H1 (cell line): ENCODE data around the gene KCNJ2. TPM values are rescaled to one million over a fixed set of nuclear protein-coding genes. Genes with fewer than 3 reads are reported as not detected.
A peak's percentile ranks its signal among the peaks of the same experiment; 100 is the strongest.

Experiments
- CTCF ChIA-PET: fragments of 300-600 bp; sonication (Branson Sonifier 250); formaldehyde crosslinking; loops from one replicate; lab custom pipeline; 2021; ENCODE audit not compliant: partially characterized antibody; lab: Charles Lee
- POLR2A ChIA-PET: fragments of 300-600 bp; sonication (Branson Sonifier 250); formaldehyde crosslinking; loops from one replicate; lab custom pipeline; 2021; ENCODE audit warnings: inconsistent platforms; ENCODE audit not compliant: partially characterized antibody; lab: Charles Lee
- DNase-seq, 2 experiments: peaks; one replicate each; pipeline versions ENCODE4 v3.0.0 to v3.0.0-alpha.2; 2010 to 2022; ENCODE audit warnings: low spot score in 2 of 2, low read depth in 1 of 2, mixed read lengths in 1 of 2
- FAIRE-seq: peaks from 2 replicates; lab custom pipeline; 2011; peaks lifted over from hg19 to GRCh38; lab: Jason Lieb, UNC
- H2AFZ ChIP-seq: 2 replicates; pipeline ENCODE4 v1.8.1; 2012; ENCODE audit warnings: low read length, inconsistent platforms
- H2AK5ac ChIP-seq: 2 replicates; pipeline ENCODE4 v1.6.1; 2013; ENCODE audit warnings: low read depth, low read length
- H2BK120ac ChIP-seq: replicated peaks from 2 replicates; pipeline ENCODE3; 2013; ENCODE audit warnings: low read depth, low read length, inconsistent platforms
- H2BK12ac ChIP-seq: 2 replicates; pipeline ENCODE4 v1.6.1; 2013; ENCODE audit warnings: low read depth, low read length
- H2BK15ac ChIP-seq: 2 replicates; pipeline ENCODE4 v1.6.1; 2013; ENCODE audit warnings: low read length
- H2BK20ac ChIP-seq: 2 replicates; pipeline ENCODE4 v1.6.1; 2013; ENCODE audit warnings: low read length
- H2BK5ac ChIP-seq: 2 replicates; pipeline ENCODE4 v1.6.1; 2013; ENCODE audit warnings: low read depth, low read length
- H3K14ac ChIP-seq: 2 replicates; pipeline ENCODE4 v1.6.1; 2013; ENCODE audit warnings: inconsistent platforms; ENCODE audit not compliant: insufficient read length
- H3K18ac ChIP-seq: 2 replicates; pipeline ENCODE4 v1.6.1; 2013; ENCODE audit warnings: low read length; ENCODE audit errors: extremely low read depth
- H3K23ac ChIP-seq: 2 replicates; pipeline ENCODE4 v1.6.1; 2013; ENCODE audit warnings: inconsistent platforms; ENCODE audit not compliant: insufficient read length
- H3K23me2 ChIP-seq: 2 replicates; pipeline ENCODE4 v1.6.1; 2013; ENCODE audit warnings: low read depth, low read length
- H3K27ac ChIP-seq: 2 replicates; pipeline ENCODE4 v1.6.1; 2011; ENCODE audit warnings: low read depth, low read length, inconsistent platforms
- H3K27me3 ChIP-seq, 4 experiments: replicated peaks in 1 of 4; 1 replicate in 1 of 4; 2 replicates in 3 of 4; pipeline versions ENCODE4 v1.6.1 to v1.8.1; 2011 to 2013; ENCODE audit warnings: low read length in 3 of 4, mild to moderate bottlenecking in 3 of 4, inconsistent platforms in 2 of 4, mixed read lengths in 2 of 4, moderate library complexity in 1 of 4; ENCODE audit not compliant: control insufficient read depth in 3 of 4, insufficient read depth in 3 of 4; ENCODE audit errors: extremely low read depth in 1 of 4
- H3K36me3 ChIP-seq, 4 experiments: 2 replicates each; pipeline versions ENCODE4 v1.6.1 to v1.8.1; 2011 to 2013; ENCODE audit warnings: mild to moderate bottlenecking in 4 of 4, low read length in 3 of 4, moderate library complexity in 2 of 4, control low read depth in 1 of 4, inconsistent platforms in 1 of 4; ENCODE audit not compliant: insufficient read depth in 4 of 4, control insufficient read depth in 2 of 4
- H3K4ac ChIP-seq: replicated peaks from 2 replicates; pipeline ENCODE3; 2013; ENCODE audit warnings: low read length, low read depth, mixed read lengths, inconsistent platforms; ENCODE audit not compliant: insufficient read length
- H3K4me1 ChIP-seq, 4 experiments: replicated peaks in 1 of 4; 1 replicate in 1 of 4; 2 replicates in 3 of 4; pipeline versions ENCODE4 v1.6.1 to v1.8.1; 2011 to 2013; ENCODE audit warnings: low read length in 3 of 4, inconsistent platforms in 2 of 4, mixed read lengths in 1 of 4; ENCODE audit not compliant: insufficient read depth in 4 of 4, control insufficient read depth in 3 of 4
- H3K4me2 ChIP-seq, 2 experiments: 2 replicates each; pipeline versions ENCODE4 v1.6.1 to v1.8.1; 2011 to 2013; ENCODE audit warnings: low read depth in 2 of 2, low read length in 2 of 2, control low read depth in 1 of 2, inconsistent platforms in 1 of 2, mild to moderate bottlenecking in 1 of 2; ENCODE audit not compliant: insufficient read depth in 1 of 2
- H3K4me3 ChIP-seq, 4 experiments: fragments of 200-600, 300-600 bp in 1 of 4; sonication (generic), shearing (Covaris generic), sonication (Bioruptor Twin) in 1 of 4; 2 replicates each; pipeline versions ENCODE4 v1.5.1 to v1.8.1; 2011 to 2016; ENCODE audit warnings: low read length in 4 of 4, low read depth in 3 of 4, control low read depth in 2 of 4, inconsistent platforms in 2 of 4, mild to moderate bottlenecking in 2 of 4, mixed read lengths in 1 of 4, moderate library complexity in 1 of 4; ENCODE audit not compliant: insufficient read depth in 2 of 4; ENCODE audit errors: extremely low read depth in 1 of 4
- H3K56ac ChIP-seq: replicated peaks from 2 replicates; pipeline ENCODE3; 2013; ENCODE audit warnings: low read depth, mild to moderate bottlenecking, mixed read lengths, low read length, inconsistent platforms; ENCODE audit not compliant: insufficient read length
- H3K79me1 ChIP-seq: 2 replicates; pipeline ENCODE4 v1.6.1; 2013; ENCODE audit warnings: low read depth, low read length, control low read depth
- H3K79me2 ChIP-seq, 2 experiments: 2 replicates each; pipeline versions ENCODE4 v1.6.1 to v1.8.1; 2012 to 2013; ENCODE audit warnings: low read length in 2 of 2, mild to moderate bottlenecking in 2 of 2, inconsistent platforms in 1 of 2; ENCODE audit not compliant: insufficient read depth in 2 of 2, control insufficient read depth in 1 of 2
- H3K9ac ChIP-seq, 4 experiments: replicated peaks in 1 of 4; 1 replicate in 1 of 4; 2 replicates in 3 of 4; pipeline versions ENCODE4 v1.6.1 to v1.8.1; 2011 to 2013; ENCODE audit warnings: low read depth in 3 of 4, low read length in 3 of 4, control low read depth in 2 of 4, mild to moderate bottlenecking in 2 of 4, moderate library complexity in 2 of 4, inconsistent platforms in 1 of 4; ENCODE audit errors: extremely low read depth in 1 of 4
- H3K9me3 ChIP-seq, 2 experiments: 2 replicates each; pipeline versions ENCODE4 v1.6.1 to v1.8.1; 2012 to 2013; ENCODE audit warnings: mild to moderate bottlenecking in 2 of 2, moderate library complexity in 2 of 2, control low read depth in 1 of 2, inconsistent platforms in 1 of 2, low read depth in 1 of 2, low read length in 1 of 2, mixed read lengths in 1 of 2; ENCODE audit not compliant: insufficient read depth in 2 of 2
- H4K20me1 ChIP-seq, 2 experiments: replicated peaks in 1 of 2; 2 replicates each; pipeline versions ENCODE3 to v1.8.1; 2011 to 2013; ENCODE audit warnings: inconsistent platforms in 2 of 2, low read length in 2 of 2, mild to moderate bottlenecking in 1 of 2; ENCODE audit not compliant: insufficient read depth in 2 of 2, control insufficient read depth in 1 of 2
- H4K5ac ChIP-seq: 2 replicates; pipeline ENCODE4 v1.6.1; 2013; ENCODE audit warnings: low read length, low read depth, mixed read lengths, inconsistent platforms; ENCODE audit not compliant: insufficient read length
- H4K8ac ChIP-seq: 2 replicates; pipeline ENCODE4 v1.8.0; 2013; ENCODE audit warnings: mild to moderate bottlenecking, moderate library complexity, low read length, inconsistent platforms; ENCODE audit not compliant: insufficient read depth; ENCODE audit errors: extremely low read depth
- H4K91ac ChIP-seq: replicated peaks from 2 replicates; pipeline ENCODE3; 2013; ENCODE audit warnings: low read length, mixed read lengths, inconsistent platforms; ENCODE audit not compliant: insufficient read length
- ATF2 ChIP-seq: IDR thresholded peaks from 2 replicates; pipeline ENCODE4 v1.6.1; 2012; ENCODE audit warnings: low read length, inconsistent platforms
- BRCA1 ChIP-seq: IDR thresholded peaks from 2 replicates; pipeline ENCODE4 v1.6.1; 2012; ENCODE audit warnings: low read depth, low read length, improper control_type of control experiment
- CBX8 ChIP-seq: fragments of 300-800, 300-1000 bp; sonication (generic); IDR thresholded peaks from 2 replicates; pipeline ENCODE4 v1.7.1; 2016; ENCODE audit warnings: low read depth, low read length, borderline replicate concordance
- EZH2 ChIP-seq: fragments of 200-600 bp; sonication (generic); IDR thresholded peaks from 2 replicates; pipeline ENCODE4 v1.7.1; 2012; ENCODE audit warnings: low read depth, mild to moderate bottlenecking, moderate library complexity, low read length, inconsistent platforms; ENCODE audit not compliant: severe bottlenecking
- HDAC2 ChIP-seq, 2 experiments: fragments of 300-600 bp in 1 of 2; sonication (generic) in 1 of 2; IDR thresholded peaks; 2 replicates each; pipeline ENCODE4 v1.6.1; 2011 to 2012; ENCODE audit warnings: low read depth in 2 of 2, low read length in 2 of 2, mild to moderate bottlenecking in 2 of 2, moderate library complexity in 2 of 2, borderline replicate concordance in 1 of 2, inconsistent platforms in 1 of 2
- MAFK ChIP-seq: IDR thresholded peaks from 2 replicates; pipeline ENCODE4 v1.6.1; 2012; ENCODE audit warnings: low read depth, mild to moderate bottlenecking, improper control_type of control experiment, low read length
- MAX ChIP-seq: IDR thresholded peaks from 2 replicates; pipeline ENCODE4 v1.6.1; 2012; ENCODE audit warnings: inconsistent platforms
- NRF1 ChIP-seq: IDR thresholded peaks from 2 replicates; pipeline ENCODE4 v1.6.1; 2011; ENCODE audit warnings: mild to moderate bottlenecking, low read depth, low read length, improper control_type of control experiment
- WGBS, 2 experiments: shearing (Covaris generic) in 1 of 2; methylation state at CpG; one replicate each; pipeline versions ENCODE4 v1.1.6 to v1.1.7; 2013 to 2015; ENCODE audit warnings: low lambda C conversion rate in 2 of 2, mixed read lengths in 2 of 2, inconsistent platforms in 1 of 2, low coverage in 1 of 2, missing lambda C conversion rate in 1 of 2; ENCODE audit not compliant: insufficient replicate concordance in 2 of 2, insufficient coverage in 1 of 2, insufficient read length in 1 of 2; ENCODE audit errors: extremely low coverage in 1 of 2, missing lambda C conversion rate in 1 of 2; 5-methylcytosine and 5-hydroxymethylcytosine counted together
- polyA plus RNA-seq, 7 experiments: library from polyadenylated mRNA; depleted of rRNA in 3 of 7; stranded (reverse) in 5 of 7; unstranded in 2 of 7; fragments of >200 nt in 5 of 7; fragments of 200-250 nt in 2 of 7; gene quantifications; 1 replicate in 5 of 7; 2 replicates in 1 of 7; 4 replicates in 1 of 7; pipeline versions ENCODE4 v1.2.1 to v1.2.3, GENCODE V29; 2011 to 2013; ENCODE audit warnings: missing spikeins in 2 of 7, mixed read lengths in 2 of 7
- total RNA-seq: library from RNA; stranded (reverse); fragmentation: NEBNext Ultra II Directional; extraction: Animal tissue kit (Norgen Biotek cat#: 25700); gene quantifications from 2 replicates; pipeline ENCODE4 v1.2.1, GENCODE V29; 2021

KCNJ2 gene
- total and polyA plus RNA-seq, 2 of the 8 experiments (the other 6 are each of a cell fraction or from before 2014, with no cell fraction given): 0.23 to 0.76 TPM

DNA sequence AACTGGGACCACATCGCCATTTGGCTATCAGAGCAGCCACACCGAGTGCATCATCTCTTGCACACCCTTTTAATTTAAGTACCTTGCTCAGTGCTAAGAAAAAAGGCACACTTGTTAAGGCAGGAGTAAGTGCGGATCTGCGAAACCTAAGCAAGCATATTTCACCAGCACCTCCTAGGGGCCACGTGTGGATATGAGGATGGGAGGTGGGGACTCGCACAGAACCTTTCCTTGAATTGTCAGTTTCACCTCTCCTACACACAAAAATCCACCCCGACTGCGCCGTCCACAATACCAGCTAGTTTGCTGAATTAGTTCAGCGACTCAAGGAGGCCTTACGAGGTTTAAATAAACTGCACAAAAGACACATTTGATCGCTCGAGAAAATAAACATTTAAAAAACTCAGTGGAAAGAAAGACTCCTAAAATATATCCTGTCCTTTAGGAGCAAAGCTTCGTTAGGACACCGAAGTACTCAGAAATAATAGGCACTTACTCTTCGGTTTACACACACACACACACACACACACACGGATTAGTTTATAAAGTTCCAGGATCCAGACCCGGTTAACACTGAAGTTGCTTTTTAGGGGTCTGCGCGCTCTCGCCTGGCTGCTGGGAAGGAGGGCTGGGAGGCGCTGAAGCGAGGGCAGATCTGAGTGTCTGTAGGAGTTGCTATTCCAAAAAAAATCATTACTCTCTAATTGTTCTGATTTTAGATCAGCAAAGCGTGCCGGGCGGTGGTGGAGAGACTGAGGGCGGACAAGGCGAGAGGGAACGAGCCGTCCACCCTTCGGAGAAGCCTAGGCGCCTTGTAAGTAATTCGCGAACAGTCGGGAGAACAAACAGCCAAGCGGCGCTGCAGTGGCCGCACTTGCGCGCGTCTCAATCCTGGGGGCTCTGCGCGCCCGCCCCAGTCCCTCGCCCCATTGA, 1.0 kb upstream of the KCNJ2 start:
- peaks cover 0 to 29% (median 13%) of the 10 kb centered on the region in 4 experiments; a peak in 5 of 7 replicates for H3K27me3 ChIP-seq
- TF ChIP-seq NRF1 (0 out of 2 replicates have a peak, but pooled peaks have one; percentile 1), ATF2 (no peak), BRCA1 (no peak), EZH2 (no peak), MAFK (no peak), MAX (peak; percentile 66), CBX8 (no peak), HDAC2 (IDR thresholded peaks at IDR 0.05; ENCODE audit: borderline replicate concordance in 1 of 2, low read depth in 2 of 2, low read length in 2 of 2) (no peak)

More for the DNA sequence above, 1.0 kb upstream of the KCNJ2 start:
- no peak overlapping the region for H3K23ac ChIP-seq
- H3K18ac ChIP-seq: no peak overlapping the region
- H3K9me3 ChIP-seq: no peaks in the 10 kb centered on the region
- H3K79me2 ChIP-seq: no peaks in the 10 kb centered on the region
- peaks cover 15% of the 10 kb centered on the region for H3K23me2 ChIP-seq
- H4K20me1 ChIP-seq: no peaks in the 10 kb centered on the region
- H2BK15ac ChIP-seq: no peak overlapping the region
- H3K14ac ChIP-seq: no peak overlapping the region
- H2BK20ac ChIP-seq: no peak overlapping the region
- H3K27ac ChIP-seq: no peak overlapping the region
- H4K91ac ChIP-seq: no peak overlapping the region
- no peaks in the 10 kb centered on the region for H3K36me3 ChIP-seq
- no peak overlapping the region for H4K5ac ChIP-seq
- H3K56ac ChIP-seq: no peak overlapping the region
- H2BK120ac ChIP-seq: no peak overlapping the region
- peak overlapping the region; percentile 96 to 98 for H3K4me2 ChIP-seq
- ChIA-PET CTCF (interaction anchor here (0.6 to 2.5 kb wide), 12 partner anchors 9 to 561 kb away, joined by 3 to 13 read pairs (median 4); no protein-coding TSS in a partner anchor), POLR2A (no interaction called here)
- FAIRE-seq (peak; percentile 93), DNase-seq (peak; percentile 10 to 65)
- H2BK5ac ChIP-seq: no peak overlapping the region
- H4K8ac ChIP-seq: peak overlapping the region; percentile 63
- H2BK12ac ChIP-seq: no peak overlapping the region
- H2AFZ ChIP-seq: peak overlapping the region; percentile 88
- no peaks in the 10 kb centered on the region; a peak in 2 of 7 replicates for H3K4me1 ChIP-seq
- H2AK5ac ChIP-seq: no peak overlapping the region
- no peaks in the 10 kb centered on the region for H3K79me1 ChIP-seq
- WGBS, 2 experiments: 3% methylated on average over 45 of the region's 45 CpGs; no CpG with 5 or more reads in 1 of the 2 experiments
- H3K4ac ChIP-seq: no peak overlapping the region
- peak overlapping the region in 1 of 4 experiments; percentile 70; a peak in 2 of 7 replicates for H3K9ac ChIP-seq
- H3K4me3 ChIP-seq: peak overlapping the region; percentile 78 to 84 (median 84)
